Stimulated activated CD8-positive, alpha-beta memory T cell treated with anti-CD3 and anti-CD28 coated beads, Interleukin-15, amount 100 ng/mL, for 4 hours (primary cell): ENCODE results near the gene COX5A.

Experiments used
- DNase-seq, 2 donors: peaks; one replicate each; pipeline ENCODE4 v3.0.0-alpha.2; 2020; ENCODE audit warnings: low read depth in 2 of 2

Gene COX5A

GRCh38 chr15:74873036-74873755, 64.7 kb downstream of the COX5A start, which contains the start of gene SCAMP2:
Gene SCAMP2 (minus strand): TSS chr15:74873365. CDS start chr15:74873255, 110 bp downstream.
- peak; percentile 76 to 84 for DNase-seq

- DNase-seq, result no peak
Measured at GRCh38 chr15:74872702-74873035, 65.2 kb downstream of the COX5A start.

GRCh38 chr15:74870436-74871215, 67.2 kb downstream of the COX5A start:
- DNase-seq, result no peak
